ENCODE measurements around the gene ZNF439. TPM values are rescaled to one million over a fixed set of nuclear protein-coding genes. Genes with fewer than 3 reads are reported as not detected.
A peak's percentile ranks its signal among the peaks of the same experiment; 100 is the strongest.
"Not testable (repeated sequence)": the region's sequence is repeated elsewhere in the genome, so short reads cannot be mapped to it uniquely, and the experiment has no call there.

ZNF439 gene
- total RNA-seq, 1 experiment from 2014 or later = 6.3 TPM

- H3K36me3 ChIP-seq (ENCODE audit: control insufficient read depth, insufficient read depth, low read length); H3K9me3 ChIP-seq (ENCODE audit: control insufficient read depth, insufficient read depth, low read depth, low read length); H3K4me3 ChIP-seq (ENCODE audit: low read depth in 2 of 2, low read length in 2 of 2); H3K27ac ChIP-seq (ENCODE audit: low read length); intact Hi-C loops (cut with micrococcal nuclease; ENCODE audit: unreplicated experiment); POLR2A ChIA-PET; CTCF ChIA-PET; DNase-seq (ENCODE audit: low read depth, low spot score); H3K27me3 ChIP-seq (ENCODE audit: control insufficient read depth, insufficient read depth, low read length); in situ Hi-C loops (cut with HindIII; ENCODE audit: low pct_unique_long_range_greater_than_20kb, low sequenced_read_pairs); H3K4me1 ChIP-seq (ENCODE audit: control insufficient read depth, insufficient read depth, low read length); ATAC-seq: not testable (repeated sequence)
- TSS peak; percentile 58 for BruUV-seq (replicated peaks)
These were observed 41.4 kb downstream of the ZNF439 start for GRCh38 chr19:11889901-11890300.

DNA sequence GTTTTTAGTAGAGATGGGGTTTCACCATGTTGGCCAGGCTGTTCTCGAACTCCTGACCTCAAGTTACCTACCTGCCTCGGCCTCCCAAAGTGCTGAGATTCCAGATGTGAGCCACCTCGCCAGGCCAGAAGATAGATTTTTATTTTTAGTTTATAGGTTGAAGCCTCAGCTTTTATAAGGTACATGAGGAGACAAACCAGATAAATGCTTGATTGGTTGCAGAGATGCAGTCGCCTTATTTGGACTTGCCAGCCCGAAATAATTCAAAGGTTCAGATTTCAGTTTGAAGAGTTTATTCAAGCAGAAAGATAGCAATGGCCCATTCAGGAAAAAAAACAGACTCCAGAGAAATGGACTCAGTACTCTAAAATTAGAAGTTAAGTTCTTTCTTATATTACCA, 42.1 kb downstream of the ZNF439 start:
- ATAC-seq = no peak
- no peak overlapping the region for H3K27ac ChIP-seq (ENCODE audit: low read length)
- no peak for TF ChIP-seq REST (IDR thresholded peaks at IDR 0.05; ENCODE audit: insufficient read depth in 1 of 2, low read depth in 2 of 2, low read length in 1 of 2)
- TF ChIP-seq POLR2AphosphoS5 (IDR thresholded peaks at IDR 0.05; ENCODE audit: low read depth, low read length) = no peak
- TF ChIP-seq TCF7L2 (IDR thresholded peaks at IDR 0.05; ENCODE audit: low read depth, low read length) = no peak
- TF ChIP-seq, protein P1, sequence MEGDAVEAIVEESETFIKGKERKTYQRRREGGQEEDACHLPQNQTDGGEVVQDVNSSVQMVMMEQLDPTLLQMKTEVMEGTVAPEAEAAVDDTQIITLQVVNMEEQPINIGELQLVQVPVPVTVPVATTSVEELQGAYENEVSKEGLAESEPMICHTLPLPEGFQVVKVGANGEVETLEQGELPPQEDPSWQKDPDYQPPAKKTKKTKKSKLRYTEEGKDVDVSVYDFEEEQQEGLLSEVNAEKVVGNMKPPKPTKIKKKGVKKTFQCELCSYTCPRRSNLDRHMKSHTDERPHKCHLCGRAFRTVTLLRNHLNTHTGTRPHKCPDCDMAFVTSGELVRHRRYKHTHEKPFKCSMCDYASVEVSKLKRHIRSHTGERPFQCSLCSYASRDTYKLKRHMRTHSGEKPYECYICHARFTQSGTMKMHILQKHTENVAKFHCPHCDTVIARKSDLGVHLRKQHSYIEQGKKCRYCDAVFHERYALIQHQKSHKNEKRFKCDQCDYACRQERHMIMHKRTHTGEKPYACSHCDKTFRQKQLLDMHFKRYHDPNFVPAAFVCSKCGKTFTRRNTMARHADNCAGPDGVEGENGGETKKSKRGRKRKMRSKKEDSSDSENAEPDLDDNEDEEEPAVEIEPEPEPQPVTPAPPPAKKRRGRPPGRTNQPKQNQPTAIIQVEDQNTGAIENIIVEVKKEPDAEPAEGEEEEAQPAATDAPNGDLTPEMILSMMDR (IDR thresholded peaks at IDR 0.05) = no peak
- no peak for TF ChIP-seq SIN3A (IDR thresholded peaks at IDR 0.05; ENCODE audit: borderline replicate concordance, insufficient read depth, low read depth, low read length)

GRCh38 chr19:11894851-11895250, 46.3 kb downstream of the ZNF439 start:
- H3K27me3 ChIP-seq (ENCODE audit: control insufficient read depth, insufficient read depth, low read length) = no peaks in the 10 kb centered on the region
- intact Hi-C loops (cut with micrococcal nuclease; ENCODE audit: unreplicated experiment) = no loop called here
- ChIA-PET CTCF (no interaction called here), POLR2A (no interaction called here)
- ATAC-seq = no peak
- no peaks in the 10 kb centered on the region for H3K36me3 ChIP-seq (ENCODE audit: control insufficient read depth, insufficient read depth, low read length)
- no peak for DNase-seq (ENCODE audit: low read depth, low spot score)
- TF ChIP-seq POLR2AphosphoS5 (IDR thresholded peaks at IDR 0.05; ENCODE audit: low read depth, low read length) (no peak), SIN3A (IDR thresholded peaks at IDR 0.05; ENCODE audit: borderline replicate concordance, insufficient read depth, low read depth, low read length) (no peak), TCF7L2 (IDR thresholded peaks at IDR 0.05; ENCODE audit: low read depth, low read length) (no peak), REST (IDR thresholded peaks at IDR 0.05; ENCODE audit: insufficient read depth in 1 of 2, low read depth in 2 of 2, low read length in 1 of 2) (no peak)
- TF ChIP-seq, protein P1 (IDR thresholded peaks at IDR 0.05) = no peak
- H3K4me1 ChIP-seq (ENCODE audit: control insufficient read depth, insufficient read depth, low read length) = no peaks in the 10 kb centered on the region
- H3K9me3 ChIP-seq (ENCODE audit: control insufficient read depth, insufficient read depth, low read depth, low read length) = no peaks in the 10 kb centered on the region; the same call in 1 of the 2 replicates
- in situ Hi-C loops (cut with HindIII; ENCODE audit: low pct_unique_long_range_greater_than_20kb, low sequenced_read_pairs) = no loop called here
- no peak overlapping the region for H3K27ac ChIP-seq (ENCODE audit: low read length)
- no TSS peak for BruUV-seq (replicated peaks)
- no peak overlapping the region for H3K4me3 ChIP-seq (ENCODE audit: low read depth in 2 of 2, low read length in 2 of 2)

More for the DNA sequence above, 42.1 kb downstream of the ZNF439 start:
- Histone ChIP-seq H3K9me3 (ENCODE audit: control insufficient read depth, insufficient read depth, low read depth, low read length) (no peaks in the 10 kb centered on the region), H3K4me3 (ENCODE audit: low read depth in 2 of 2, low read length in 2 of 2) (no peak overlapping the region), H3K36me3 (ENCODE audit: control insufficient read depth, insufficient read depth, low read length) (no peaks in the 10 kb centered on the region), H3K27me3 (ENCODE audit: control insufficient read depth, insufficient read depth, low read length) (no peaks in the 10 kb centered on the region), H3K4me1 (ENCODE audit: control insufficient read depth, insufficient read depth, low read length) (no peaks in the 10 kb centered on the region)
- in situ Hi-C loops (cut with HindIII; ENCODE audit: low pct_unique_long_range_greater_than_20kb, low sequenced_read_pairs) (no loop called here), intact Hi-C loops (cut with micrococcal nuclease; ENCODE audit: unreplicated experiment) (no loop called here)
- DNase-seq (ENCODE audit: low read depth, low spot score) = no peak
- no TSS peak for BruUV-seq (replicated peaks)
- POLR2A ChIA-PET = no interaction called here
- CTCF ChIA-PET = no interaction called here

Data from Panc1 (cell line).